Activated T-helper 1 cell treated with anti-CD3 and anti-CD28 coated beads, Interleukin-12 subunit alpha, Interleukin-12 subunit beta, Interleukin-2, Interleukin-4 antibody, amounts not matched to agents 30 ng/mL and 10 ng/mL and 1 ng/mL, durations not matched to agents 14 hours and 24 hours and 36 hours (primary cell): ENCODE measurements around the gene BABAM2. TPM values are rescaled to one million over a fixed set of nuclear protein-coding genes. Genes with fewer than 3 reads are reported as not detected.

ENCODE experiments used
- DNase-seq: peaks from one replicate; pipeline ENCODE4 v3.0.0; 2021; ENCODE audit warnings: low spot score
- H3K27ac Mint-ChIP-seq: one replicate; pipeline ENCODE4 v1.8.0; 2021; ENCODE audit warnings: mild to moderate bottlenecking, mixed read lengths
- H3K27me3 Mint-ChIP-seq: one replicate; pipeline ENCODE4 v1.8.0; 2022; ENCODE audit warnings: mild to moderate bottlenecking, moderate library complexity, mixed read lengths; ENCODE audit not compliant: insufficient read depth
- H3K36me3 Mint-ChIP-seq: one replicate; pipeline ENCODE4 v1.8.0; 2021; ENCODE audit warnings: low read depth, mixed read lengths
- H3K4me1 Mint-ChIP-seq: one replicate; pipeline ENCODE4 v1.8.0; 2021; ENCODE audit warnings: low read depth, mixed read lengths
- H3K4me3 Mint-ChIP-seq: one replicate; pipeline ENCODE4 v1.8.0; 2021; ENCODE audit warnings: mild to moderate bottlenecking, moderate library complexity, mixed read lengths
- H3K9me3 Mint-ChIP-seq: one replicate; pipeline ENCODE4 v1.8.0; 2021; ENCODE audit warnings: mixed read lengths
- intact Hi-C: fragments of 100-400 bp; cut with micrococcal nuclease; formaldehyde crosslinking; loops from one replicate; pipeline ENCODE4 v1.15.1; 2024
- total RNA-seq: library from RNA; stranded (reverse); gene quantifications from 2 replicates; pipeline ENCODE4 v1.2.3, GENCODE V29; 2022

The BABAM2 gene
- total RNA-seq, 1 donor from 2014 or later, result 46.6 TPM

- H3K4me1 Mint-ChIP-seq, result no peaks in the 10 kb centered on the region
- peaks cover under 1% of the 10 kb centered on the region for H3K36me3 Mint-ChIP-seq
- H3K9me3 Mint-ChIP-seq, result peaks cover 5% of the 10 kb centered on the region
- no peak for DNase-seq
- H3K4me3 Mint-ChIP-seq, result no peak overlapping the region
- intact Hi-C loops, result no loop called here
- H3K27me3 Mint-ChIP-seq, result no peaks in the 10 kb centered on the region
- H3K27ac Mint-ChIP-seq, result no peak overlapping the region
These were observed 295.4 kb downstream of the BABAM2 start for GRCh38 chr2:28185891-28186290.

GRCh38 chr2:28187186-28187585, 296.7 kb downstream of the BABAM2 start:
- DNase-seq, result no peak
- H3K36me3 Mint-ChIP-seq, result peaks cover 2% of the 10 kb centered on the region
- peaks cover 6% of the 10 kb centered on the region for H3K9me3 Mint-ChIP-seq
- intact Hi-C loops, result no loop called here
- H3K27ac Mint-ChIP-seq, result no peak overlapping the region
- no peak overlapping the region for H3K4me3 Mint-ChIP-seq
- H3K4me1 Mint-ChIP-seq, result no peaks in the 10 kb centered on the region
- H3K27me3 Mint-ChIP-seq, result no peaks in the 10 kb centered on the region

DNA sequence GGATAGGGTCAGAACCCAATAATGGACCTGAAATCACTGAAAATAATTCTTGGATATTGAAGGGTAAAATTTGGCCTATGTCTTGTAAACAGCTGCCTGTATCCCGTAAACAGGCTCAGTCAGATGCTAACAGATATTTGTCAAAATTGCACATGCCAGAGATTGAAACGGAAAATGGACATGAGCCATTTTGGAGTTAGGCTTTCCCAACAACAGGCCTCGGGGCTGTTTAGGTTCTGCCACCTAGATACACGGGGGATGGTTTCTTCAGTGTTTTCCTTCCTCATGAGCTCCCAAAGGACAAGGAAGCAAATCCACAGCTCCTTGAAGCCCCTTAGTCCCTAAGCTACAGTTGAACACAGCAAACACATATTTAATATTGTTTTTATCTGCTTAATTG, 297.9 kb downstream of the BABAM2 start:
- H3K9me3 Mint-ChIP-seq, result peaks cover 6% of the 10 kb centered on the region
- H3K4me1 Mint-ChIP-seq, result peaks cover 1% of the 10 kb centered on the region
- no peak overlapping the region for H3K27ac Mint-ChIP-seq
- intact Hi-C loops, result no loop called here
- no peak for DNase-seq
- H3K27me3 Mint-ChIP-seq, result no peaks in the 10 kb centered on the region
- H3K4me3 Mint-ChIP-seq, result no peak overlapping the region
- H3K36me3 Mint-ChIP-seq, result peaks cover 2% of the 10 kb centered on the region

DNA sequence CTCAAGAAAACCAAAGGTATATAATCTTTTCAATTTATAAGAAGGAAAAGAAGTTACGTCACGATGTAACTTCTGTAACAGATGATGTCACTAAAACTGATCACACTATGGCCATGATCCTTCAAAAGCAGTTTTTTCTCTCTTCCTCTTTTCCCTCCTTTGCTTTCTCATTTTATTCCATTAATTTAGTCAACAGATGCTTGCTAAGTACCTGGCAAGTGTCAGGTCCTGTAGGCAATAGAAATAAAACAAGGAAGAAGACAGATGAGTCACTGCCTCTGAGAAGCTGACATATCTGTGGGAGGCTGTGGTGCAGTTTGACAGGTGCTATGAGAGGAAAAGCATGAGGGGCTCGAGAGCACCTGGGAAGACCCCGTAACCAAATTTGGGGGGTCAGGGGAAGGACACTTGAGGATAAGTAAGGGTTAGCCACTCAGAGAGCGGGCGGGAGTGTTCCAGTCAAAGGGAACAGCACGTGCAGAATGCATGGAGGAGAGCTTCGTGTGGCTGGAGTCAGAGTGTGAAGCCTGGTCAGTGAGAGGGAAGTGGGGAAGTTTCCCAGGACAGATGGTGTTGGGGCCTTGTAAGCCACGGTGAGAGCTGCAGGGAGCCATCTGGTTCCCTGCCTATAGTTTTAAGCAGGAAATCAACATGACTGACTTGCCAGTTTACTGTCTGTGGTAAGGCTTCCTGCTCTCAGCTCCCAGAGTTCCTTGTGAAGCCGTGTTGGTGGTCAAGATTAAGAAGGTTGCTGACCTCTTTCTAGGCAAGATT, 303.3 kb downstream of the BABAM2 start:
- no peaks in the 10 kb centered on the region for H3K27me3 Mint-ChIP-seq
- intact Hi-C loops, result no loop called here
- DNase-seq, result no peak
- H3K9me3 Mint-ChIP-seq, result peaks cover 6% of the 10 kb centered on the region
- peak overlapping the region; percentile 45 for H3K27ac Mint-ChIP-seq
- H3K4me3 Mint-ChIP-seq, result no peak overlapping the region
- peaks cover 18% of the 10 kb centered on the region for H3K4me1 Mint-ChIP-seq
- peaks cover 11% of the 10 kb centered on the region for H3K36me3 Mint-ChIP-seq

GRCh38 chr2:28199995-28200679, 309.6 kb downstream of the BABAM2 start:
- DNase-seq, result no peak
- no peaks in the 10 kb centered on the region for H3K9me3 Mint-ChIP-seq
- no peak overlapping the region for H3K4me3 Mint-ChIP-seq
- peaks cover 8% of the 10 kb centered on the region for H3K4me1 Mint-ChIP-seq
- H3K27me3 Mint-ChIP-seq, result no peaks in the 10 kb centered on the region
- H3K36me3 Mint-ChIP-seq, result peaks cover 8% of the 10 kb centered on the region
- intact Hi-C loops, result no loop called here
- H3K27ac Mint-ChIP-seq, result no peak overlapping the region

GRCh38 chr2:28201671-28202180, 311.2 kb downstream of the BABAM2 start:
- peaks cover 8% of the 10 kb centered on the region for H3K4me1 Mint-ChIP-seq
- H3K4me3 Mint-ChIP-seq, result no peak overlapping the region
- H3K9me3 Mint-ChIP-seq, result no peaks in the 10 kb centered on the region
- H3K27me3 Mint-ChIP-seq, result no peaks in the 10 kb centered on the region
- peaks cover 8% of the 10 kb centered on the region for H3K36me3 Mint-ChIP-seq
- DNase-seq, result no peak
- intact Hi-C loops, result no loop called here
- no peak overlapping the region for H3K27ac Mint-ChIP-seq

GRCh38 chr2:28202719-28203118, 312.2 kb downstream of the BABAM2 start:
- Mint-ChIP-seq H3K4me3 (no peak overlapping the region), H3K4me1 (peaks cover 2% of the 10 kb centered on the region), H3K27ac (no peak overlapping the region), H3K9me3 (no peaks in the 10 kb centered on the region), H3K27me3 (no peaks in the 10 kb centered on the region), H3K36me3 (peaks cover 4% of the 10 kb centered on the region)
- no peak for DNase-seq
- intact Hi-C loops, result no loop called here

- peaks cover 3% of the 10 kb centered on the region for H3K36me3 Mint-ChIP-seq
- peaks cover 5% of the 10 kb centered on the region for H3K4me1 Mint-ChIP-seq
- H3K4me3 Mint-ChIP-seq, result no peak overlapping the region
- no peak overlapping the region for H3K27ac Mint-ChIP-seq
- H3K27me3 Mint-ChIP-seq, result peaks cover 2% of the 10 kb centered on the region
- no peaks in the 10 kb centered on the region for H3K9me3 Mint-ChIP-seq
- intact Hi-C loops, result no loop called here
- no peak for DNase-seq
These were observed 316.2 kb downstream of the BABAM2 start for GRCh38 chr2:28206762-28207161.

DNA sequence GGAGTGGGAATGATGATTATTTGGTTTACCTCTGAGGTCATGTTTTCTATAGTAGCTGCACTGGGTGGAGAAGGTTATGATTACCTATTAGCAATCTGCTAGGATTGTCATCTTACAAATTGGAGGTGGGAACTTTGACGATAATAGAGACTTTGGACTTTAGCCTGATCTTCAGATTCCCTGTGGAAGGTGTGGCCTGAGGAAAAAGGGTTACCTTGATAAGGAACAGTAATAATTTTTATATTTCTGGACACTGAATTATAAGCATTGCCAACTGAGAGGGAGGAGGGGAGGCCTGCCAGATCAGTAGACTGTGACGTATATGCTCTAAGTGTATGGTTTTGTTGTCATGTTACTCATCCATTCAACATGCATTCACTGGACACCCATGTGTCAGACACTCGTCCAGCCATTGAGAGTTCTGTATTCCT, 318.7 kb downstream of the BABAM2 start:
- no peak overlapping the region for H3K4me3 Mint-ChIP-seq
- H3K27me3 Mint-ChIP-seq, result peaks cover 2% of the 10 kb centered on the region
- intact Hi-C loops, result no loop called here
- H3K9me3 Mint-ChIP-seq, result no peaks in the 10 kb centered on the region
- peaks cover 1% of the 10 kb centered on the region for H3K36me3 Mint-ChIP-seq
- no peak overlapping the region for H3K27ac Mint-ChIP-seq
- H3K4me1 Mint-ChIP-seq, result peaks cover 5% of the 10 kb centered on the region
- DNase-seq, result no peak

DNA sequence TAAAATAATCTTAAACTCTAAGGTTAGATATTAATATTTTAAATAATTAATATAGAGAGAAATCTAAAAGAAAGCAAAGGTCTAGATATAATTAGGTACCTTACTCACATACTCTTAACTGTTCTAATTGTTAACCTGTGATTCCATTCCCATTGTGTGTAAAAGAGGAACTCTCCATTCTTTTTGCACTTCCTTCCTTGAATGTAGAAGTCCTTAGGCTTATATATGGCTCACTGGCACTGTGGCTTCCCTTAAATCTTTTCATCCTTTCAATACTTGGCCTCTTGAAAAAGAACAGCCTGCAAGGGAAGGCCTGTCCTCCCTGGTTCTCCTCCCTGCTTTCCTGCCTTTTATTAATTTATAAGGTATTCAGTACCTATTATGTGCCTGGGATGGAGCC, 319.3 kb downstream of the BABAM2 start:
- intact Hi-C loops, result no loop called here
- Mint-ChIP-seq H3K27me3 (peaks cover 2% of the 10 kb centered on the region), H3K4me3 (no peak overlapping the region), H3K27ac (no peak overlapping the region), H3K4me1 (peaks cover 5% of the 10 kb centered on the region), H3K9me3 (no peaks in the 10 kb centered on the region), H3K36me3 (peaks cover 1% of the 10 kb centered on the region)
- no peak for DNase-seq

DNA sequence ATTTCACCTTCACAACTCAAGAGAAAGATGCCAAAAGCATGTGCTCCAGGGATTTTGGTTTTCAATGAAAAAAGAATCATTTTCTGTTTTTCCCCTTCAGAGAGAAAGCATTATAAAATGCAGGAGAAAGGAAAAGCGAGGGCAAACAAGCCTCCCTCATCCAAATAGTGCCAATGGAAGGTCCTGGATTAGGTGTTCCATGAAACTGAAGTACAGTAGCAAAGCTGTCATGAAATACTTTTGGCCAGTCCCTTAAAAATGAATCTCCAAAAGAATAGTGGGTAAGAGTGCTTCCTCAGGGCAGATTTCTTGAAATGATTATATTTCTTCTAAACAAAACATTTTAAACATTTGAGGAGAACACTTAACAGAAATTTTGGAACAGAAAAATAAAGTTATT, 320.0 kb downstream of the BABAM2 start:
- H3K4me1 Mint-ChIP-seq, result peaks cover 5% of the 10 kb centered on the region
- intact Hi-C loops, result no loop called here
- peaks cover 2% of the 10 kb centered on the region for H3K27me3 Mint-ChIP-seq
- peaks cover 2% of the 10 kb centered on the region for H3K36me3 Mint-ChIP-seq
- DNase-seq, result no peak
- no peak overlapping the region for H3K27ac Mint-ChIP-seq
- no peaks in the 10 kb centered on the region for H3K9me3 Mint-ChIP-seq
- no peak overlapping the region for H3K4me3 Mint-ChIP-seq

GRCh38 chr2:28216331-28216730, 325.8 kb downstream of the BABAM2 start:
- no peak for DNase-seq
- peaks cover 3% of the 10 kb centered on the region for H3K27me3 Mint-ChIP-seq
- intact Hi-C loops, result no loop called here
- no peak overlapping the region for H3K27ac Mint-ChIP-seq
- no peak overlapping the region for H3K4me3 Mint-ChIP-seq
- H3K4me1 Mint-ChIP-seq, result peaks cover 10% of the 10 kb centered on the region
- peaks cover 4% of the 10 kb centered on the region for H3K36me3 Mint-ChIP-seq
- H3K9me3 Mint-ChIP-seq, result no peaks in the 10 kb centered on the region

DNA sequence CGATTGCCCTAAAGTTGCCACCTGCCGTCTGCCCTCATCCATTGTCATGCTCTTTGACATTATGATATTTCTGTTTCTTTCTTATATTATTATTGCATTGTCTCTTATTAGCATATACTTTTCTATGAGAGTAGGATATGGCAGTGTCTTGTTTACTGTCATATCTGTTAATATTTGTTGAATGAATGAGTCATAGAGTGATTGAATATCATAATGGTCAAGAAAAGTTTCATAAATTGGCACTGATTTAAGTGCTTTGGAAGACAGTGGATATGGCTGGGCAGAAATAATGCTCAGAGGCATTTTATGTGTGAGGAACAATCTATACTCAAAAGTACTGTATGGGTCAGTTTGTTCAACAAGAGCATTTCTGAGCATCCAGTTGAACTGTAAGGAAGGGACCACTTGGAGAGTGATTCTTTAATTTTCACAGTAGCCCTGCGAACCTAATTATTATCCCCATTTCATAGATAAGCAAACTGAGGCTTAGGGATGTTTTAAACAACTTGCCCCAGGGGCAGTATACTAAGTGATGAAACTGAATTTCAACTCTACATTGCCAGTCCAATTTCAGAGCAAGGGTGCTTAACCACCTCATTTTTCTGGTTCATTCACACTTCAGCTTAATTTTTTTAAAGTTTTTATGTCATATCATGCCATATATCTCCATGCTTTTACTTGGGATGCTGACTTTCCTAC, 326.7 kb downstream of the BABAM2 start:
- Mint-ChIP-seq H3K4me1 (peaks cover 10% of the 10 kb centered on the region), H3K36me3 (peaks cover 4% of the 10 kb centered on the region), H3K9me3 (no peaks in the 10 kb centered on the region), H3K4me3 (no peak overlapping the region), H3K27ac (no peak overlapping the region), H3K27me3 (peaks cover 3% of the 10 kb centered on the region)
- intact Hi-C loops, result no loop called here
- DNase-seq, result no peak
